Measurements from ENCODE around the gene PSMB2.

Gene PSMB2

GRCh38 chr1:35565742-35566133, 75.6 kb downstream of the PSMB2 start:
- H3K36me3 ChIP-seq (ENCODE audit: low read depth), result peaks cover 17% of the 10 kb centered on the region; the same call in 1 of the 2 replicates
- no peaks in the 10 kb centered on the region for H3K27me3 ChIP-seq (ENCODE audit: insufficient read depth, poor library complexity, severe bottlenecking)
- no peak overlapping the region for H3K4me3 ChIP-seq (ENCODE audit: severe bottlenecking)
- no peak for ATAC-seq (ENCODE audit: low read depth)
- no peak overlapping the region for H3K27ac ChIP-seq (ENCODE audit: poor library complexity, severe bottlenecking)
- no peaks in the 10 kb centered on the region for H3K9me3 ChIP-seq (ENCODE audit: severe bottlenecking)
- H3K4me1 ChIP-seq (ENCODE audit: insufficient read depth, poor library complexity, severe bottlenecking), result no peaks in the 10 kb centered on the region
- no peak for DNase-seq (ENCODE audit: low spot score)
- no peak for TF ChIP-seq CTCF (IDR thresholded peaks at IDR 0.05; ENCODE audit: poor library complexity, severe bottlenecking)

- peak; percentile 52 for TF ChIP-seq CTCF (IDR thresholded peaks at IDR 0.05; ENCODE audit: poor library complexity, severe bottlenecking)
- DNase-seq (ENCODE audit: low spot score) (no peak), ATAC-seq (ENCODE audit: low read depth) (no peak)
- H3K9me3 ChIP-seq (ENCODE audit: severe bottlenecking), result no peaks in the 10 kb centered on the region
- peaks cover 17% of the 10 kb centered on the region; the same call in 1 of the 2 replicates for H3K36me3 ChIP-seq (ENCODE audit: low read depth)
- no peaks in the 10 kb centered on the region for H3K27me3 ChIP-seq (ENCODE audit: insufficient read depth, poor library complexity, severe bottlenecking)
- H3K4me3 ChIP-seq (ENCODE audit: severe bottlenecking), result no peak overlapping the region
- H3K27ac ChIP-seq (ENCODE audit: poor library complexity, severe bottlenecking), result no peak overlapping the region
- no peaks in the 10 kb centered on the region for H3K4me1 ChIP-seq (ENCODE audit: insufficient read depth, poor library complexity, severe bottlenecking)
Observed at GRCh38 chr1:35564884-35565741, 76.2 kb downstream of the PSMB2 start.

GRCh38 chr1:35564037-35564883, 77.1 kb downstream of the PSMB2 start:
- Histone ChIP-seq H3K4me3 (ENCODE audit: severe bottlenecking) (no peak overlapping the region), H3K27ac (ENCODE audit: poor library complexity, severe bottlenecking) (no peak overlapping the region), H3K27me3 (ENCODE audit: insufficient read depth, poor library complexity, severe bottlenecking) (no peaks in the 10 kb centered on the region), H3K4me1 (ENCODE audit: insufficient read depth, poor library complexity, severe bottlenecking) (no peaks in the 10 kb centered on the region), H3K36me3 (ENCODE audit: low read depth) (peaks cover 17% of the 10 kb centered on the region; the same call in 1 of the 2 replicates), H3K9me3 (ENCODE audit: severe bottlenecking) (no peaks in the 10 kb centered on the region)
- TF ChIP-seq CTCF (IDR thresholded peaks at IDR 0.05; ENCODE audit: poor library complexity, severe bottlenecking), result peak; percentile 84
- peak; percentile 60 for ATAC-seq (ENCODE audit: low read depth)
- no peak for DNase-seq (ENCODE audit: low spot score)

- no peak overlapping the region for H3K27ac ChIP-seq (ENCODE audit: poor library complexity, severe bottlenecking)
- H3K36me3 ChIP-seq (ENCODE audit: low read depth), result peaks cover 17% of the 10 kb centered on the region; the same call in 1 of the 2 replicates
Observed at GRCh38 chr1:35563166-35563565, 78.2 kb downstream of the PSMB2 start.

More at GRCh38 chr1:35563166-35563565, 78.2 kb downstream of the PSMB2 start:
- Histone ChIP-seq H3K27me3 (ENCODE audit: insufficient read depth, poor library complexity, severe bottlenecking) (no peaks in the 10 kb centered on the region), H3K4me3 (ENCODE audit: severe bottlenecking) (no peak overlapping the region), H3K9me3 (ENCODE audit: severe bottlenecking) (no peaks in the 10 kb centered on the region), H3K4me1 (ENCODE audit: insufficient read depth, poor library complexity, severe bottlenecking) (no peaks in the 10 kb centered on the region)
- no peak for DNase-seq (ENCODE audit: low spot score)
- no peak for ATAC-seq (ENCODE audit: low read depth)
- TF ChIP-seq CTCF (IDR thresholded peaks at IDR 0.05; ENCODE audit: poor library complexity, severe bottlenecking), result no peak
